B cell (primary cell): ENCODE measurements around the gene LSM5.

Source experiments
- EZH2 ChIP-seq: IDR thresholded peaks from 2 replicates; pipeline ENCODE4 v1.6.1; 2012; ENCODE audit warnings: borderline replicate concordance, low read depth, mild to moderate bottlenecking, moderate library complexity, low read length; ENCODE audit not compliant: insufficient read depth, poor library complexity, severe bottlenecking
- TF ChIP-seq, protein P1 (sequence below): fragments of 200-600 bp; IDR thresholded peaks from one replicate; pipeline ENCODE4 v1.8.0; 2022; ENCODE audit warnings: antibody characterized with exemption, mild to moderate bottlenecking

GRCh38 chr7:32536016-32536415 lies 45.8 kb upstream of the LSM5 start:
- TF ChIP-seq, protein P1, sequence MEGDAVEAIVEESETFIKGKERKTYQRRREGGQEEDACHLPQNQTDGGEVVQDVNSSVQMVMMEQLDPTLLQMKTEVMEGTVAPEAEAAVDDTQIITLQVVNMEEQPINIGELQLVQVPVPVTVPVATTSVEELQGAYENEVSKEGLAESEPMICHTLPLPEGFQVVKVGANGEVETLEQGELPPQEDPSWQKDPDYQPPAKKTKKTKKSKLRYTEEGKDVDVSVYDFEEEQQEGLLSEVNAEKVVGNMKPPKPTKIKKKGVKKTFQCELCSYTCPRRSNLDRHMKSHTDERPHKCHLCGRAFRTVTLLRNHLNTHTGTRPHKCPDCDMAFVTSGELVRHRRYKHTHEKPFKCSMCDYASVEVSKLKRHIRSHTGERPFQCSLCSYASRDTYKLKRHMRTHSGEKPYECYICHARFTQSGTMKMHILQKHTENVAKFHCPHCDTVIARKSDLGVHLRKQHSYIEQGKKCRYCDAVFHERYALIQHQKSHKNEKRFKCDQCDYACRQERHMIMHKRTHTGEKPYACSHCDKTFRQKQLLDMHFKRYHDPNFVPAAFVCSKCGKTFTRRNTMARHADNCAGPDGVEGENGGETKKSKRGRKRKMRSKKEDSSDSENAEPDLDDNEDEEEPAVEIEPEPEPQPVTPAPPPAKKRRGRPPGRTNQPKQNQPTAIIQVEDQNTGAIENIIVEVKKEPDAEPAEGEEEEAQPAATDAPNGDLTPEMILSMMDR = no peak
- no peak for TF ChIP-seq EZH2
